Skin epidermis (tissue), 12 donors: ENCODE data around the gene FASTK.

Experiments used
- H3K27ac ChIP-seq, 21 experiments: fragments of 200-600 bp; sonication (generic) in 11 of 21; one replicate each; pipeline ENCODE4 v1.5.0; 2020; ENCODE audit warnings: mild to moderate bottlenecking in 3 of 21, inconsistent platforms in 2 of 21, moderate library complexity in 2 of 21
- H3K4me3 ChIP-seq, 7 experiments: fragments of 200-600 bp; sonication (generic) in 2 of 7; one replicate each; pipeline ENCODE4 v1.5.0; 2020; ENCODE audit warnings: inconsistent platforms in 2 of 7, mild to moderate bottlenecking in 2 of 7, moderate library complexity in 1 of 7

The FASTK gene

GRCh38 chr7:151080522-151081169 is at the start of gene FASTK:
FASTK (minus strand) TSS chr7:151080809; CDS start chr7:151080766, 43 bp downstream.
- H3K4me3 ChIP-seq, result peak within 1 kb of the TSS; percentile 75 to 98 (median 91)
- peak within 1 kb of the TSS; percentile 68 to 98 (median 96) for H3K27ac ChIP-seq

DNA sequence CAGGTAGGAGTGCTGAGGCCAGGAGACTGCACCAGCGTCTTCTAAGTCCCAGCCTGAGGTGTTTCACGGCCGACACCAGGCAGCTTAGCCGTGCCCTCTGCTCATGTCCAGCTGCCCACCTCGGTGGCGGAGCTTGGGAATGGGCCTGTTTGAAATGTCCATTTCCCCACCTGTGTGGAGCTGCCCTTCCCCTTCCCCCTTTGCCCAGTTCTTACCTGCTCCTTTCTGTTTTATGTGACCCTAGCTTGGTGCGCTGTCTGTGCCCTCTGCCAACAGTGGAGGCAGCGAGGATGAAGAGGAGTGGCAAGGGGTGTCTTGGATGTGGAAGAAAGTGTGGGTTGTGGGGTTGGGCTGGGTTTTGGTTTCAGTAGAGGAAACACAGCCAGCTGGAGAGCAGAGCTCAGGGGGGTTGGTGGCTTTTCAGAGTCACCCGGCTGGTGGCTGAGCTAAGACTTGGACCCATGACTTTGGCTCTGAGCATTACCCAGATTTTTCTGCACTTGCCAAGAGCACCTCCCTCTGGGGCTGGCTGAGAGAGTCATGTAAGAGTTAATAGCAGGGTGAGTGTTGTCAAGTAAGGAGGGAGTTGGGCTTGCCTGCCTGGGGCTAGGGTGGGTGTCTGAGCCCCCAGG is 49.5 kb upstream of the FASTK start:
- Histone ChIP-seq H3K27ac (no peak overlapping the region), H3K4me3 (no peak overlapping the region)

GRCh38 chr7:151129117-151129959 is 48.7 kb upstream of the FASTK start:
- H3K4me3 ChIP-seq, result no peak overlapping the region
- H3K27ac ChIP-seq, result no peak overlapping the region

- H3K4me3 ChIP-seq, result no peak overlapping the region
- no peak overlapping the region for H3K27ac ChIP-seq
These were observed 48.1 kb upstream of the FASTK start for GRCh38 chr7:151128716-151129115.

GRCh38 chr7:151128144-151128543 is 47.5 kb upstream of the FASTK start:
- no peak overlapping the region for H3K27ac ChIP-seq
- H3K4me3 ChIP-seq, result no peak overlapping the region

GRCh38 chr7:151126491-151127137 is 46.0 kb upstream of the FASTK start:
- H3K4me3 ChIP-seq, result no peak overlapping the region
- H3K27ac ChIP-seq, result peak overlapping the region in 7 of 21 experiments; percentile 3 to 87 (median 54)

GRCh38 chr7:151125846-151126481 is 45.4 kb upstream of the FASTK start:
- H3K4me3 ChIP-seq, result peak overlapping the region; percentile 8 to 27 (median 20)
- peak overlapping the region in 12 of 21 experiments; percentile 1 to 87 (median 39) for H3K27ac ChIP-seq

GRCh38 chr7:151125470-151125845 is 44.8 kb upstream of the FASTK start:
- Histone ChIP-seq H3K4me3 (peak overlapping the region; percentile 8 to 27 (median 20)), H3K27ac (peak overlapping the region in 12 of 21 experiments; percentile 1 to 87 (median 38))

DNA sequence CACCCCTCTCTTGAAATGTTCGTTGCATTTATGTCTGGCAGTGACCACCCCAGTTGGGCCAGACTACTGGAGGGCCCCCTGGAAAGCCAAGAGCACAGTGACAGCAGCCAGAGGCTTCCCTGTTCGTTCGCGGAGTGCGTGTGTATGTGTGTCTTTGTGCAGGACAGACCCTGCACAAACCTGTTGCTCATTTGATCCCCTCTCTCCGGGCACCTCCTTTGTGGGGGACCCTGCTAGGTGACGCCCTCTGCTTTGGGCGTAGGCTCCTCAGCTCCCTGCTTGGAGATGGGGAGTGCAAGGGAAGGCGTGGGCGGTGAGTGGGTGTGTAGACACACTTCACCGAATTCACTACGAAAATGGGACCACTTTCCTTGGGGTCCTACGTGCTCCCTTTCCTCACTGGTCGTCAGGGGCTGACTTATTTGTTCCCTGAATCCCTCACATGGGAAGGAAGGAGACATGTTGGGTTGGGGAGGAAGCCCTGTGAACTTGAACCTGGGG is 44.3 kb upstream of the FASTK start:
- peak overlapping the region in 3 of 7 experiments; percentile 10 to 27 (median 23) for H3K4me3 ChIP-seq
- H3K27ac ChIP-seq, result peak overlapping the region in 6 of 21 experiments; percentile 12 to 87 (median 58)

GRCh38 chr7:151124481-151124880 is 43.9 kb upstream of the FASTK start:
- H3K27ac ChIP-seq, result peak overlapping the region in 1 of 21 experiments; percentile 14
- H3K4me3 ChIP-seq, result no peak overlapping the region

GRCh38 chr7:151123822-151124464 is 43.3 kb upstream of the FASTK start:
- Histone ChIP-seq H3K27ac (no peak overlapping the region), H3K4me3 (no peak overlapping the region)

DNA sequence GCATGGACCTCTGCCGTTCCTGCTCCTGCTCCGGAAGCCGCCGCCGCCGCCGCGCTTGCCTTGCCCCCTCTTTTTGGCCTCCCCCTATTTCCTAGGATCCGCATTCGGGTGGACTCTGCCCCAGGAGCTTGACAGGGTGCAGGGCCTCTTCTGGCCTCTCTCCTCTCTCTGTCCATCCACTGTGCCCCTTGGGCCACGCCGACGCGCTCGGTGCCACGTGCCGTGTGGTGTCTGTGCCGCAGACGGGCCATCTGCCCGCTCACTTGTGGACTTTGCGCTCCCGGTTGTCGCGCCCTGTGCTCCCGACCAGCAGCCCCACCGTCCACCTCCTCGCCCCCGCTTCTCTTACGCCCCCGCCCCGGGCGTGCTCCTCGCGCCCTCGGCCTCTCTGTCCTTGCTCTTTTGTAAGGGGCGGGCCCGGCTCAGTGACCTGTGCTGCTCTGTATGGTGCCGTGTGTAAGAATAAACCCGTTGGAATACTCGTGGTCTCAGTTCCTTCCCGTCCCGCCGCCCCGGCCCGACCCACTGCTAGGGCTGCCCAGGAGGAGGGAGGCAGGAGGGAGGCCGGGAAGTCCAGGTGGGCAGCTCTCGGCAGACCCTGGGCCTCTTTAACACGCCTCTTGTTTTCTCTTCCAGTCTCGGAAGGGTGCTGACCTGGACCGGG is 42.7 kb upstream of the FASTK start:
- H3K4me3 ChIP-seq, result no peak overlapping the region
- no peak overlapping the region for H3K27ac ChIP-seq

- no peak overlapping the region for H3K27ac ChIP-seq
These were observed 42.2 kb upstream of the FASTK start for GRCh38 chr7:151122796-151123157.

GRCh38 chr7:151122276-151122675 is 41.7 kb upstream of the FASTK start:
- no peak overlapping the region for H3K27ac ChIP-seq
- no peak overlapping the region for H3K4me3 ChIP-seq

More at GRCh38 chr7:151122796-151123157, 42.2 kb upstream of the FASTK start:
- H3K4me3 ChIP-seq, result no peak overlapping the region

- Histone ChIP-seq H3K4me3 (no peak overlapping the region), H3K27ac (no peak overlapping the region)
These were observed 41.0 kb upstream of the FASTK start for GRCh38 chr7:151121380-151122170.

DNA sequence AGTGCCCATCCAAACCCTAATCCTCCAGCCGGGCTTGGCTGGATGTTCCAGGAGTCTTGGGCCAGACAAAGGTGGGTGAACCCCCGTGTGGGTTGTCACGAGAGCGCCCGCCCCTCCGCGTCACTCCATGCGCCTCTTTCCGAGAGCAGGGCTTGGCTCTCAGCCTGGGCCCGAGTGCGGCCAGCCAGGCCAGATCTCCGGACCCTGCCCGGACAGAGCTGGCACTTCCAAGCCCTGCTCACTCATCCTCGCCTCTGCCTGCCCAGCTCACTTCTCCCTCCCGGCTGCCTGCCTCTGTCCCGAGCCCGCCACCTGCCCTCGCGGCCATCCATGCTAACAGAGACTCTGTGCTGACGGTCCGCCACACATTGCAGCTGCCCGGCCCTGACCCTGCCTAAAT is 40.3 kb upstream of the FASTK start:
- H3K4me3 ChIP-seq, result no peak overlapping the region
- no peak overlapping the region for H3K27ac ChIP-seq

- peak overlapping the region in 1 of 21 experiments; percentile 15 for H3K27ac ChIP-seq
- no peak overlapping the region for H3K4me3 ChIP-seq
These were observed 39.3 kb upstream of the FASTK start for GRCh38 chr7:151119902-151120301.

- Histone ChIP-seq H3K4me3 (no peak overlapping the region), H3K27ac (no peak overlapping the region)
These were observed 38.4 kb upstream of the FASTK start for GRCh38 chr7:151119055-151119415.
